Activated CD4-positive, alpha-beta T cell treated with anti-CD3 and anti-CD28 coated beads, Interleukin-2, amount 50 U/mL, for 24 hours (primary cell): ENCODE data around the gene SIGLEC7.

Experiments used
- DNase-seq, 2 donors: peaks; one replicate each; pipeline ENCODE4 v3.0.0-alpha.2; 2020; ENCODE audit warnings: low read depth in 1 of 2, low spot score in 1 of 2

Gene SIGLEC7

GRCh38 chr19:51200071-51200666 is 58.1 kb downstream of the SIGLEC7 start:
- no peak for DNase-seq

- DNase-seq, result no peak
Measured at GRCh38 chr19:51201712-51202111, 59.6 kb downstream of the SIGLEC7 start.
